Amniotic epithelial cell (primary cell): ENCODE results near the gene STKLD1.

Experiments used
- DNase-seq: peaks from one replicate; pipeline ENCODE4 v3.0.0-alpha.2; 2010; ENCODE audit warnings: low read depth

Gene STKLD1

GRCh38 chr9:133417541-133418461 is 41.6 kb downstream of the STKLD1 start, which contains the start of gene REXO4:
REXO4 (minus strand) TSS chr9:133418010; CDS start chr9:133417844, 166 bp downstream.
- peak; percentile 85 for DNase-seq

GRCh38 chr9:133419005-133419404 is 42.8 kb downstream of the STKLD1 start:
- no peak for DNase-seq

- DNase-seq = no peak
Measured at GRCh38 chr9:133420392-133420827, 44.2 kb downstream of the STKLD1 start.

- DNase-seq = no peak
Measured at GRCh38 chr9:133421615-133422542, 45.7 kb downstream of the STKLD1 start, which contains the start of gene ADAMTS13. ADAMTS13 (plus strand) TSS chr9:133422367; CDS start chr9:133422444, 77 bp downstream.

GRCh38 chr9:133423216-133423615 is 47.0 kb downstream of the STKLD1 start:
- DNase-seq = peak; percentile 82

- no peak for DNase-seq
Measured at GRCh38 chr9:133424187-133424586, 48.0 kb downstream of the STKLD1 start.

- DNase-seq = no peak
Measured at GRCh38 chr9:133425049-133425632, 49.0 kb downstream of the STKLD1 start.

- no peak for DNase-seq
Measured at GRCh38 chr9:133426011-133426410, 49.8 kb downstream of the STKLD1 start.

GRCh38 chr9:133427658-133428348 is 51.6 kb downstream of the STKLD1 start:
- DNase-seq = no peak

GRCh38 chr9:133428617-133429101 is 52.5 kb downstream of the STKLD1 start:
- no peak for DNase-seq

- no peak for DNase-seq
Measured at GRCh38 chr9:133429214-133429613, 53.0 kb downstream of the STKLD1 start.

- DNase-seq = no peak
Measured at GRCh38 chr9:133429641-133430161, 53.5 kb downstream of the STKLD1 start.

GRCh38 chr9:133430244-133430643 is 54.1 kb downstream of the STKLD1 start:
- DNase-seq = no peak

GRCh38 chr9:133433351-133433843 is 57.2 kb downstream of the STKLD1 start:
- no peak for DNase-seq

- no peak for DNase-seq
Measured at GRCh38 chr9:133436681-133437080, 60.5 kb downstream of the STKLD1 start.

GRCh38 chr9:133437753-133438531 is 61.8 kb downstream of the STKLD1 start:
- DNase-seq = no peak

- DNase-seq = no peak
Measured at GRCh38 chr9:133439337-133439736, 63.2 kb downstream of the STKLD1 start.

GRCh38 chr9:133440874-133441273 is 64.7 kb downstream of the STKLD1 start:
- no peak for DNase-seq

GRCh38 chr9:133441571-133441970 is 65.4 kb downstream of the STKLD1 start:
- DNase-seq = no peak

- no peak for DNase-seq
Measured at GRCh38 chr9:133443248-133443647, 67.1 kb downstream of the STKLD1 start.
